ENCODE data around the gene SNRNP25.

Gene SNRNP25

DNA sequence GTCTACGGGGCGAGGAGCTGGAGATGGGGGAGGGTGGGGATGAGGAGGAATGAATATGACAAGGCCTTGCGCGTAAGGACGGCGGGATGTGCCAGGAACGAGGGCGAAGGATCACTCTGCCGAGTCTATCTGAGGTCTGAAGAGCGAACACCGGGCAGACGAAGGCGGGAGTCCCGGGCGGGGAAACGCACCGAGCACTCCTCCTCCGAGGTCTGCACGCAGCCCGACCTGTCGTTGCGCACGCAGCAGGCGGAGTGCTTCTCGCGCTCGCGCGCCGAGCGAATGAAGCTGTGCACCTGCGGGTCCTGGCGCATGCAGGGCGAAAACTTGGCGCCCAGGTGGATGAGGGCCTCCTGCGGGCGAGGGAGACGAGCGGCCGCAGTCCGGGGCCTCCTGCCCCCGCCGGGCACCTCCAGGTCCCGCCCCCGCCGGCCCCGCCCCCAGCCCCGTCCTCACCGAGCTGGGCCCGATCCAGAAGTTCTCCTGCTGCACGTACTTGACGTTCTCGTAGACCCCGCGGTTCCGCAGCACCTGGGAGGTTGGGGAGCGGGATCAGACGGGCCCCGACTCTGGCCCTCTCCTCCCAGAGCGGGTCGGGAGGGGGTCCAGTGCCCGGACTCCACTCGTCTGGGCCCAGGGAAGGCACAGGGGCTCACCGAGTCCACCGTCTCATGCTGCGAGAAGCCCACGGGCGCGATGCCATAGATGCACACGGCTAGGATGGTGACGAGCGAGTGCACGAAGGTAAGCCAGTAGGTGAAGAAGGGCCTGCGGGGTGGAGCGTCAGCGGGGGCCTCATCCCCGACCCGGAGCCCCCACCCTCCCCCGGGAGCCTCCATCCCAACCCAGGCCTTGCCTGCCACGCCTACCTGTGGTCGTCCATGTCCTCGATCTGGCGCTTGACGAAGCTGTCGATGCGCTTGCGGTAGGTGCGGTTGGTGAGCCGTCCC is 7.6 kb downstream of the SNRNP25 start:
- peak in 13 of 42 donors; percentile 25 to 71 (median 51) for DNase-seq
- intact Hi-C loops (cut with DNase I): no loop called here

GRCh38 chr16:61879-62281 is 8.3 kb downstream of the SNRNP25 start:
- DNase-seq: no peak
- intact Hi-C loops (cut with DNase I): no loop called here

GRCh38 chr16:62283-62967 is 8.8 kb downstream of the SNRNP25 start:
- intact Hi-C loops (cut with DNase I): no loop called here
- DNase-seq: no peak

DNA sequence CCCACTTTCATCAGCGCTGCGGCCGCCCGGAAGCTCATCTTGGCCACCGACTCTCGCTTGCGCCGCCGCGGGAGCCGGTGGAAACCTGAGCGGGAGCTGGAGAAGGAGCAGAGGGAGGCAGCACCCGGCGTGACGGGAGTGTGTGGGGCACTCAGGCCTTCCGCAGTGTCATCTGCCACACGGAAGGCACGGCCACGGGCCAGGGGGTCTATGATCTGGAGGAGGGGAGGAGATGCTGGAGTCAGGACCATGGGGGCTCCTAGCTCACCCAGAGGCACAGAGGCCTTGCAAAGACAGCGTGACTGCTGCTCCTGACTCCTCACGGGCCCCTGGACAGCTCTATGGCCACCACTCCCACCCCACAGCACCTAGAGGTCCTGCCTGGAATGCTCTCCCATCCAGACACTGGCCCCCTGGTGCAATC is 9.4 kb downstream of the SNRNP25 start:
- intact Hi-C loops (cut with DNase I): no loop called here
- DNase-seq: no peak

DNA sequence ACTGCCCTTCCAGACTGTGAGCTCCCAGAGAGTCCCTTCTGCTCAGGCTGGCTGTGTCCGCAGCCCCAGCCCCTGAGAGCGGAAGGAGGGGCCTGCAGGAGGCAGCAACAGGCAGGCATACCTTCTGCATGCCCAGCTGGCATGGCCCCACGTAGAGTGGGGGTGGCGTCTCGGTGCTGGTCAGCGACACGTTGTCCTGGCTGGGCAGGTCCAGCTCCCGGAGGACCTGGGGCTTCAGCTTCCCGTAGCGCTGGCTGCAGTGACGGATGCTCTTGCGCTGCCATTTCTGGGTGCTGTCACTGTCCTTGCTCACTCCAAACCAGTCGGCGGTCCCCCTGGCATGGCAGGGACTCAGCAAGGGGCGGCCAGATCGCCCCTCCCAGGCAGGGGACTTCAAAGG is 9.8 kb downstream of the SNRNP25 start:
- DNase-seq: no peak
- intact Hi-C loops (cut with DNase I): no loop called here

DNA sequence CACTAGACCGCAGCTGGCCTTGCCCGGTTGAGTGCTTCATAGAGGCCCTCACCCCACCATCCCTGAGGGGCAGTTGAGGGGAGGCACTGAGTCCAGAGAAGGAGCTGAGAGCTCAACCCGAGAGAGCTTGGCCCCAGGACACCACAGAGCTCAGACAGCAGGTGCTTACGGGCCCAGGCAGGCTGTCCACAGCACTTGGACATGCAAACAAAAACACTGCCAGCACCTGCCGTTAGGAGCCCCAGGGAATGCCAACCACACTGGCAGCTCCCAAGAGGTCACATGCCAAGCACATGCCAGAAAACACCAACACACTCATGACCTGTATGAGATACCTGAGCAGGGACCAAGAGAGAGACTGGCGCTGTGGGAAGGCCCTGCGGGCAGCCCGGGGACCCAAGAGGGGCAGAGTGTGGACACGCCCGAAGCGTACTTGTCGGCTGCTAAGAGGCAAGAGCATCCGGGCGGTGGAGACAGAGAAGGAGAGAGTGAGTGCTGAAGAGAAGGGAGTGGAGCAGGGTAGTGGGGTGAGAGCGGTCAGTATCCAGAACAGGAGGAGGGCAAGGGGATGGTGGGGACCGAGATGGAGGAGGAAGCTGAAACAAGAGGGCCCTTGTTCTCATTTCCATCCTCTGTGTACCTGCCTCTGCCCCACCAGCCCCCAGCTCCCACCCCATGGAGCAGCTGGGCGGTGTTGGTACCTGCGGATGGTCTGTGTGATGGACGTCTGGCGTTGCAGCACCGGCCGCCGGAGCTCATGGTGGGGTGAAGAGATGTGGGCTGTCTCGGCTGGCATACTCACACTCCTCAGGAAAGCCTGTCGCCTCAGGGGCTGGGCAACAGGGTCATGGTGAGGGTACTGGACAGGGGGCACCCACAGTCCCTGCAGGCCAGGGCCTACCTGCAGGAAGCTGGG is 10.6 kb downstream of the SNRNP25 start:
- no peak for DNase-seq
- intact Hi-C loops (cut with DNase I): no loop called here

GRCh38 chr16:64914-65255 is 11.3 kb downstream of the SNRNP25 start:
- intact Hi-C loops (cut with DNase I): no loop called here
- no peak for DNase-seq

- intact Hi-C loops (cut with DNase I): loop anchor here (2.0 kb wide), 1 partner anchor 31 kb away; no protein-coding TSS in a partner anchor
- DNase-seq: peak; percentile 79 to 96 (median 89)
These were observed 12.1 kb downstream of the SNRNP25 start for GRCh38 chr16:65745-66144.

DNA sequence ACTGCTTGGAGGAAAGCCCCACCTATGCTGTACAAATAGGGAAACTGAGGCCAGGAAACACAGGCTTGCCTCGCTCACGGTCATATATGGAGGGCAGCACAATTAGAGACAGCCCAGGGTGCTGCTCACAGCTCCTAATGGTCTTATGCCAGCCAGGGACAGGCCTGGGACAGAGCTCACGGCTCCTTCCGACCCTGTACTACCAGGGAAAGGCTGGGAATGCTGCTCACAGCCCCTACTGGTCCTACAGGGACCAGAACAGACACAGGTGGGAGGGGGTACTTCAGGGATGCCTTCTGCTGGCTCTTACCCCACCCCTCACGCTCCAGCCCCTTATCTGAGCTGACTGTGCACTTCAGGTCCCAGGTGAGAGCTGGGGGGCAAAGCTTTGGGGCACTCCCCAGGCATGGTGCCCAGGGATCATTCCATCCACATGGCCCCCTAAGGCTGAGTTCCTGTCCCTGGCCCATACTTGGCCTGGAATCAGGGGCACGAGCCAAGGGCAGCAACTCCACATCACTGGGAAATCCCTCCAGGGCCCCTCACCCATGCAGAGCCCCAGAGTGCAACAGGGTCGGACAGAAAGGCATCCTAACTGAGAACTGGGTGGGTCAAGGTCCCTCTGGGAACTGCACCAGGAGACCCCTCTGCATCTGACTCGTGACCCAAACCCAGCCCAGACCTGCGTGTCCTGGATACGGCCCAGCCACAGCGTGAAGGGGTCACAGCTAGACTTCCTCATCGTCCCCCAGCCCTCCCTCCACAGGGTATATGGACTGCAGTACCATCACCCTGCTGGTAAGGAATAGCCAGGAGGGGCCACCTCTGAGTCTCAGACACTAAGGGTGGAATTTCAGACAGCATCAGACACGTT is 12.9 kb downstream of the SNRNP25 start:
- no peak for DNase-seq
- intact Hi-C loops (cut with DNase I): loop anchor here (2.0 kb wide), 1 partner anchor 30 kb away; no protein-coding TSS in a partner anchor

DNA sequence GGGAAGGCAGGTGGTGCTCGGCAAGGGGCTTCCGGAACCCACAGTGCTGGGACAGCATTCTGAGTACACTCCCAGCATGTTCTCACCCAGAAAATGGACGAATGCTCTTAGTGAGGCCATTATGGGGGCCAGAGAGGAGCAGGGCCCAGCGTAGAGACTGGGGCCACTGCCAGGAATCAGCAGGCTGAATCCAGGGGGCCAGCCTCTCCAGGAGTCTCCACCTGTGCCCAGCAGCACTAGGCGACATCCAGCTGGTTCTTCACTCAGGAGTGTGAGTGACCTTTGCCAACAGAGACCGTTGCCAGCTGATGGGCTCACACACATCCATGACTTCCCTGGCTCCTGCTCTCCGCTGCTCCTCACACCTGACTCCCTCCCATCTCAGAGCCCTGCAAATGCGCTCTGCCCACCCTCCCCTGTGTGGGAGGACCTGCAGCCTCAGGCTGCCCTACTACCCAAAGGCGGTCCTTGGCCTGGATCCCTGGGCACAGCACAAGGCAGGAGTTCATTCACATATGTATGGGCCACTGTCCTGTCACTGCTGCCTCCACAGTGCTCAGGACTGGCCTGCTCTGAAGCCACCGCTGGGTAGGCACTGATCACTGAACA is 13.7 kb downstream of the SNRNP25 start:
- DNase-seq: peak in 7 of 42 donors; percentile 40 to 64 (median 58)
- intact Hi-C loops (cut with DNase I): loop anchor here (2.0 kb wide), 1 partner anchor 30 kb away; no protein-coding TSS in a partner anchor

- peak in 22 of 42 donors; percentile 29 to 73 (median 56) for DNase-seq
- intact Hi-C loops (cut with DNase I): loop anchor here (2.0 kb wide), 1 partner anchor 29 kb away; no protein-coding TSS in a partner anchor
These were observed 14.5 kb downstream of the SNRNP25 start for GRCh38 chr16:67884-68789.

DNA sequence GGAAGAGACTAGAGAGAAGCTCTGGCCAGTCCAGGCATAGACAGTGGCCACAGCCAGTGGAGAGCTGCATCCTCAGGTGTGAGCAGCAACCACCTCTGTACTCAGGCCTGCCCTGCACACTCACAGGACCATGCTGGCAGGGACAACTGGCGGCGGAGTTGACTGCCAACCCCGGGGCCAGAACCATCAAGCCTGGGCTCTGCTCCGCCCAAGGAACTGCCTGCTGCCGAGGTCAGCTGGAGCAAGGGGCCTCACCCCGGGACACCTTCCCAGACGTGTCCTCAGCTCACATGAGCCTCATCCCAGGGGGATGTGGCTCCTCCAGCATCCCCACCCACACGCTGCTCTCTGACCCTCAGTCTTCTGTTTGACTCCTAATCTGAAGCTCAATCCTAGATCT is 15.6 kb downstream of the SNRNP25 start:
- intact Hi-C loops (cut with DNase I): no loop called here
- no peak for DNase-seq

GRCh38 chr16:71210-71539 is 17.5 kb downstream of the SNRNP25 start:
- intact Hi-C loops (cut with DNase I): no loop called here
- no peak for DNase-seq

GRCh38 chr16:71540-72401 is 18.1 kb downstream of the SNRNP25 start:
- intact Hi-C loops (cut with DNase I): no loop called here
- DNase-seq: peak in 20 of 42 donors; percentile 40 to 73 (median 52)

DNA sequence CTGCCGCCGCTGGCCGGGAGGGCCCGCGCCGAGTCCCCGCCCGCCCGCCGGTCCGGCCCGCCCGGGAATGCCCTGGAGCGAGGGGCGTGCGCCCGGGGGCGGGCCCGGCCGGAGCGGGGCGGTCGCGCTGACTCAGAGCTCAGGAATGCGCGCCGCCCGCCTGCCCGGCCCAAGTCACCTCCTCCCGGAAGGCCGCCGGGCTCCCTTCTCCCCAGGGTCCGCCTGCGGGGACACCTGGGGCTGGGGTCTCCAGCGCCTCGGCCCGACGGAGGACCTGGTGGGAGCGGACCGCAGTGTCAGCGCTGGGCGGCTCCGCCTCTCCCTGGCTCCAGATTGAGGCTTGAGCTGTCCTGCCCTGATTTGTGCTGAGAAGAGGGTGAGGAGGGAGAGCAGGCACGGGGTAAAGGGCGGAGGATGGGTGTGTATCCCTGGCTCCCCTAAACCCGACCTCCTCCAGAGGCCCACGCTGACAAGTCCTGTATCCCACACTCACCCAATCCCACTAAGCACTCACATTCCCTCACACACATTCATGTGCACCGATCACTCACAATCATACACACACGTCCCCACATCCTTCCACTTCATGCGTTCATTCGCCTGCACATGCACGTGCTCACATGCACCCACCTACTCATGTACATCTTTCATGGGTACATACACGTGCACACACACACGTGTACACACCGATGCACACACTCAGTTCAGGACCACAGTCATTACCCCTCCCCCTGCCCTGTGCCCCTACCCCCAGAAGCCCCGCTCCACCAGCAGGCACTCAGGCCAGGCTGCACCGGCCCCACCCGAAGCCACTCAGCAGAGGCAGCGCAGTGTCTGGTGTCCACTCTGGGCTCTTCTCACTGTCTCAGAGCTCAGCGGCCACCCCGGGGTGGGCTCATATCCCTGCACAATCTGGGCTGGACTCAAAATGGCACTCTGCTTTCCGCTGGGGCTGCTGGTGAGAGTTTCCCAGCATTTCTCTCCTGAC is 19.2 kb downstream of the SNRNP25 start, which contains the start of gene RHBDF1:
Gene RHBDF1 (minus strand): TSS at position 71 of the 988 bp plus-strand sequence. CDS start 7,616 bp downstream, outside the sequence.
- intact Hi-C loops (cut with DNase I): no loop called here
- peak in 6 of 42 donors; percentile 36 to 59 (median 40) for DNase-seq
